PFSK-1 (cell line): ENCODE measurements around the gene SLC38A10.

ENCODE experiments used
- FOXP2 ChIP-seq: optimal IDR thresholded peaks from 2 replicates; pipeline ENCODE3; 2011; ENCODE audit warnings: borderline replicate concordance, control low read depth, inconsistent platforms; ENCODE audit not compliant: insufficient read depth; ENCODE audit errors: extremely low read length, extremely low read depth
- POLR2AphosphoS5 ChIP-seq: IDR thresholded peaks from 2 replicates; pipeline ENCODE4 v1.6.1; 2012; ENCODE audit warnings: low read depth, mild to moderate bottlenecking, control low read depth, low read length, moderate library complexity
- REST ChIP-seq, 2 experiments: IDR thresholded peaks; 2 replicates each; pipeline versions ENCODE4 v1.6.1 to v1.8.0; 2011 to 2012; ENCODE audit warnings: low read depth in 2 of 2, low read length in 2 of 2, control low read depth in 1 of 2, inconsistent platforms in 1 of 2, mild to moderate bottlenecking in 1 of 2, moderate library complexity in 1 of 2; ENCODE audit not compliant: insufficient read depth in 1 of 2
- SIN3A ChIP-seq: IDR thresholded peaks from 2 replicates; pipeline ENCODE4 v1.6.1; 2012; ENCODE audit warnings: mild to moderate bottlenecking, low read length, moderate library complexity, borderline replicate concordance; ENCODE audit not compliant: insufficient read depth
- TAF1 ChIP-seq: IDR thresholded peaks from 2 replicates; pipeline ENCODE4 v1.6.1; 2012; ENCODE audit warnings: low read length, control low read depth, borderline replicate concordance; ENCODE audit not compliant: insufficient read depth

- TF ChIP-seq REST (IDR thresholded peaks at IDR 0.05; ENCODE audit: insufficient read depth in 1 of 2, low read depth in 2 of 2, low read length in 2 of 2) (no peak), POLR2AphosphoS5 (no peak), TAF1 (no peak), SIN3A (no peak), FOXP2 (no peak)
Measured at GRCh38 chr17:81299846-81300585, 4.9 kb upstream of the SLC38A10 start.
